Measurements from ENCODE around the gene ELP5. TPM values are rescaled to one million over a fixed set of nuclear protein-coding genes. Genes with fewer than 3 reads are reported as not detected.
A peak's percentile ranks its signal among the peaks of the same experiment; 100 is the strongest.

Gene ELP5
- total and polyA plus RNA-seq, 2 experiments from 2014 or later = 30.6 to 49.6 TPM

GRCh38 chr17:7259555-7259889, 7.5 kb downstream of the ELP5 start:
- WGBS (ENCODE audit: low lambda C conversion rate, missing lambda C conversion rate) = 98% methylated on average over 6 of the region's 6 CpGs
- DNase-seq (ENCODE audit: low spot score) = no peak
- Histone ChIP-seq H3K27ac (peak overlapping the region; percentile 94), H3K27me3 (peaks cover 5% of the 10 kb centered on the region), H3K4me2 (peak overlapping the region; percentile 78), H3K36me3 (replicated peaks; ENCODE audit: insufficient read depth, low read depth) (no peaks in the 10 kb centered on the region), H3K79me2 (peaks cover 62% of the 10 kb centered on the region), H3K9me2 (replicated peaks; ENCODE audit: insufficient read depth) (no peaks in the 10 kb centered on the region), H4K20me1 (ENCODE audit: insufficient read depth, poor library complexity, severe bottlenecking) (no peaks in the 10 kb centered on the region), H3K4me1 (ENCODE audit: insufficient read depth) (peaks cover 34% of the 10 kb centered on the region), H2AFZ (no peak overlapping the region), H3K4me3 (no peak overlapping the region), H3K9me3 (ENCODE audit: low read depth) (no peaks in the 10 kb centered on the region)
- no peak for TF ChIP-seq EZH2 (IDR thresholded peaks at IDR 0.05; ENCODE audit: borderline replicate concordance)
- no peak for TF ChIP-seq EZH2phosphoT487 (IDR thresholded peaks at IDR 0.05; ENCODE audit: low read depth, severe bottlenecking, unreplicated experiment)
- no peak for TF ChIP-seq CTCF (IDR thresholded peaks at IDR 0.05; ENCODE audit: poor library complexity)

GRCh38 chr17:7260151-7260550, 8.1 kb downstream of the ELP5 start:
- Histone ChIP-seq H3K9me2 (replicated peaks; ENCODE audit: insufficient read depth) (no peaks in the 10 kb centered on the region), H3K9me3 (ENCODE audit: low read depth) (no peaks in the 10 kb centered on the region), H3K27me3 (peaks cover 5% of the 10 kb centered on the region), H3K79me2 (peaks cover 55% of the 10 kb centered on the region), H3K36me3 (replicated peaks; ENCODE audit: insufficient read depth, low read depth) (no peaks in the 10 kb centered on the region), H3K4me1 (ENCODE audit: insufficient read depth) (peaks cover 34% of the 10 kb centered on the region), H3K4me3 (peak overlapping the region; percentile 87), H3K4me2 (peak overlapping the region; percentile 78), H2AFZ (no peak overlapping the region), H3K27ac (peak overlapping the region; percentile 94), H4K20me1 (ENCODE audit: insufficient read depth, poor library complexity, severe bottlenecking) (no peaks in the 10 kb centered on the region)
- peak; percentile 21 for DNase-seq (ENCODE audit: low spot score)
- TF ChIP-seq EZH2 (IDR thresholded peaks at IDR 0.05; ENCODE audit: borderline replicate concordance) = no peak
- TF ChIP-seq EZH2phosphoT487 (IDR thresholded peaks at IDR 0.05; ENCODE audit: low read depth, severe bottlenecking, unreplicated experiment) = no peak
- TF ChIP-seq CTCF (IDR thresholded peaks at IDR 0.05; ENCODE audit: poor library complexity) = no peak
- WGBS (ENCODE audit: low lambda C conversion rate, missing lambda C conversion rate) = 93% methylated on average over 4 of the region's 4 CpGs

- peak overlapping the region; percentile 94 for H3K27ac ChIP-seq
- DNase-seq (ENCODE audit: low spot score) = peak; percentile 83
- H3K27me3 ChIP-seq = peaks cover 5% of the 10 kb centered on the region
- TF ChIP-seq EZH2 (IDR thresholded peaks at IDR 0.05; ENCODE audit: borderline replicate concordance) (no peak), EZH2phosphoT487 (IDR thresholded peaks at IDR 0.05; ENCODE audit: low read depth, severe bottlenecking, unreplicated experiment) (no peak), CTCF (IDR thresholded peaks at IDR 0.05; ENCODE audit: poor library complexity) (no peak)
- no peaks in the 10 kb centered on the region for H4K20me1 ChIP-seq (ENCODE audit: insufficient read depth, poor library complexity, severe bottlenecking)
- 7% methylated on average over 40 of the region's 54 CpGs for WGBS (ENCODE audit: low lambda C conversion rate, missing lambda C conversion rate)
- H3K9me3 ChIP-seq (ENCODE audit: low read depth) = no peaks in the 10 kb centered on the region
- H2AFZ ChIP-seq = peak overlapping the region; percentile 61
- no peaks in the 10 kb centered on the region for H3K9me2 ChIP-seq (replicated peaks; ENCODE audit: insufficient read depth)
- H3K4me1 ChIP-seq (ENCODE audit: insufficient read depth) = peaks cover 34% of the 10 kb centered on the region
- no peaks in the 10 kb centered on the region for H3K36me3 ChIP-seq (replicated peaks; ENCODE audit: insufficient read depth, low read depth)
- H3K79me2 ChIP-seq = peaks cover 49% of the 10 kb centered on the region
- peak overlapping the region; percentile 87 for H3K4me3 ChIP-seq
- peak overlapping the region; percentile 78 for H3K4me2 ChIP-seq
Measured at GRCh38 chr17:7260651-7261378, 8.8 kb downstream of the ELP5 start.
